Stimulated activated naive CD4-positive, alpha-beta T cell (primary cell): Measurements from ENCODE around the gene ATP5PO.
"Not testable (repeated sequence)": the region's sequence is repeated elsewhere in the genome, so short reads cannot be mapped to it uniquely, and the experiment has no call there.

Source experiments
- DNase-seq, 6 experiments: peaks; one replicate each; lab custom pipeline; 2025; lab: John Stamatoyannopoulos, UW

The ATP5PO gene

DNA sequence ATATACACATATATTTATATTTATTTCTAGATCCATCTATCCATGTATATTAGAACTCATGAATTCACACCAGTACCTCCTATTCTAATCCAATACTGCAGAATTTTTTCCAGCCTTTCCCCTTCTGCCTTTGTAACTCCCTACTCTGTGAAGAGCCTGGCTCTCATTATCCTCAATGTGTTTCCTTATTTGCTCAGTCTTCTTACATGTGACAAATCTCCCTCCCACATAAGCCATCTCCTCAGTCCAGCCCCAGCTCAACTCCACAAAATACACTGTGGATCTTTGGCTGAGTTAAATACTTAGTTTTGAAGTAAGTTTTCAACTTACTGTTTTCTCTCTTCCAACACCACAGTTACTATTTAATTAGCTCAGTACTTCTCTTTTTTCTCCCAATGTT, 45.7 kb downstream of the ATP5PO start:
- DNase-seq, result no peak

- DNase-seq, result not testable (repeated sequence)
These were observed 47.7 kb downstream of the ATP5PO start for GRCh38 chr21:33867868-33868267.

DNA sequence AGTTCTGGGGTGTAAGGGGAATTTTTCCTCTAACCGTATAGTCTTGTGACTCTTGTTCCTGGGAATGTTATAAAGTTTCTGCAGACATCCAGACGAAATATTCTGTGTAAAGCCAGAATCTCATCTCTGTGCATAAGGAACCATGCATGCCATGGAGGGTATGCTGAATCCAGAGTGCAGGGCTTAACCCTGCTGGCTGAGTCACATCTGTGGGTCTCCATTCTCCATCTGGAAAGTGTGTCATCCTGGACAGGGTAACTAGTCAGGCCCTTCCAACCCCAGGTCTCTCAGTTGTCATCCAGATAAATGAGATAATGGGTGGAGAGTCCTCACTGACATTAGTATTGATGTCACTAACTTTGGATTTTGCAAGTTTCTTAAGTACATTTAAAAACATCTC, 48.8 kb downstream of the ATP5PO start:
- no peak for DNase-seq

GRCh38 chr21:33865996-33866575, 49.5 kb downstream of the ATP5PO start:
- no peak for DNase-seq

- no peak for DNase-seq
These were observed 50.4 kb downstream of the ATP5PO start for GRCh38 chr21:33865176-33865575.

- DNase-seq, result no peak
These were observed 51.5 kb downstream of the ATP5PO start for GRCh38 chr21:33864150-33864549.

DNA sequence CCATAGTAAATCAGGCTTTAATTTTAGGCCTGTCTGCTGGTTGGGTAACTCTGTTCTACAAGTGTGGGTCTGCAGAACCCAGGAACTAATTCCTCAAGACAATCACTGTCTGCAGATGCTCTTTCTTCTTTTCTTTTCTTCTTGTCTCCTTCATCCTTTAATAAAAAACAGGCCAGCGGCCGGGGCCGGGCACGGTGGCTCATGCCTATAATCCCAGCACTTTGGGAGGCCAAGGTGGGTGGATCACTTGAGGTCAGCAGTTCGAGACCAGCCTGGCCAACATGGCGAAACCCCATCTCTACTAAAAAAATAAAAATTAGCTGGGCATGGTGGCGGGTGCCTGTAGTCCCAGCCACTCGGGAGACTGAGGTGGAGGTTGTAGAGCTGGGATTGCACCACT, 52.4 kb downstream of the ATP5PO start:
- not testable (repeated sequence) for DNase-seq

- no peak for DNase-seq
These were observed 54.5 kb downstream of the ATP5PO start for GRCh38 chr21:33861125-33861524.

DNA sequence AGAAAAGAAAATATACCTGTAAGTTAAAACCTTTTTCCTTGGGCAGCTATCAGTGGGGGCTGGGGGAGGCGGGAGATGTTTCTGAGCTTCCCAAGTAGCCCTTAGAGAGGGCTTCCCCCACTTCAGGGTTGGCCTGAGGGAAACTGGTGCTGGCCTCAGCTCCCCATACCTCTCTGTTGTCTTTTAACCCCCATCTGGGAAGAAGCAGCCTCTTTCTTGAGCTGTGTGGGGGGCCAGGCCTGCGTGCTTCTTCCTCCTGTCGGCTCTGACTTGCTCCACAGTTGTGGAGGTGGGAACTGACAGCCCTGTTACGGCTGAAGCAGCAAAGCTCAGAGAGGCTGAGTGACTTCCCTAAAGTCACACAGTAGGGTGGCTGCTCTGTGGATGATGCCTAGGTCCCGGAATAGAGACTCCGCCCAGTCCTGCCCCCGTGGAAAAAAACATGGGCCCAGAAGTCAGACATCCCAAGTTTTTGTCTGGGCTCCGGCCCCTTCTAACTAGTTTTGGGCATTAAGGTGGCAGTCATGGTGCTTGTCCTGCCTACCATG, 55.2 kb downstream of the ATP5PO start:
- no peak for DNase-seq

DNA sequence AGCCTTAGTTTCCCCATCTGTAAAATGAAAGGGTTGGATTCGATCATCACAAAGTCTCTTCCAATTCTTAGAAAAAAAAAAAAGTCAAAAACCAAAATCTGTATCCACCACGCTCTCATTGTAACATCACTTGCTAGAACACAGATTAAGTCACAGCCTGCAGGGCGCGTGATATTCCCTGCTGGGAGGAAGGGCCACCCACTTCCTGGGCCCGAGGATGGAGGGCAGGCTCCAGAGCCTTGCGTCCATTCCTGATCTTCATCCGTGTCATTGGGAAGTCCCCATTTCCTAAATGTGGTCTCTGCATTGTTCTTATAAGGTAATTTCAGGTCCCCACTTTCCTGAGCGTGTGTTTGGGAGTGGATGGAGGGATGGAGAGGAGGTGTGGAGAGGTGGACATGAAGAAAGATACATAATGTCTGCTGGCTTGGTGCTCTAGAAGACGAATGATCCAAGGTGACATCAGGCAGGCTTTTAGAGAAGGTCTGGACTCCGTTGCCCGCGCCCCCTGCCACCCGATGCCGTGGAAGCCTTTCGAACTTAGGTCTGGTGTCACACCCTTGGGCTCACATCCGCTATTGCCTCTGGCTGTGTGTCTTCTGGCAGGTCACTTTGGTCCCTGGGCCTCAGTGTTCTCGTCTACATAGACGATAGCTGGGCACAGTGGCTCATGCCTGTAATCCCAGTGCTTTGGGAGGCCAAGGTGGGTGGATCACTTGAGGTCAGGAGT, 56.1 kb downstream of the ATP5PO start:
- DNase-seq, result no peak

- no peak for DNase-seq
These were observed 56.8 kb downstream of the ATP5PO start for GRCh38 chr21:33858667-33859372.

DNA sequence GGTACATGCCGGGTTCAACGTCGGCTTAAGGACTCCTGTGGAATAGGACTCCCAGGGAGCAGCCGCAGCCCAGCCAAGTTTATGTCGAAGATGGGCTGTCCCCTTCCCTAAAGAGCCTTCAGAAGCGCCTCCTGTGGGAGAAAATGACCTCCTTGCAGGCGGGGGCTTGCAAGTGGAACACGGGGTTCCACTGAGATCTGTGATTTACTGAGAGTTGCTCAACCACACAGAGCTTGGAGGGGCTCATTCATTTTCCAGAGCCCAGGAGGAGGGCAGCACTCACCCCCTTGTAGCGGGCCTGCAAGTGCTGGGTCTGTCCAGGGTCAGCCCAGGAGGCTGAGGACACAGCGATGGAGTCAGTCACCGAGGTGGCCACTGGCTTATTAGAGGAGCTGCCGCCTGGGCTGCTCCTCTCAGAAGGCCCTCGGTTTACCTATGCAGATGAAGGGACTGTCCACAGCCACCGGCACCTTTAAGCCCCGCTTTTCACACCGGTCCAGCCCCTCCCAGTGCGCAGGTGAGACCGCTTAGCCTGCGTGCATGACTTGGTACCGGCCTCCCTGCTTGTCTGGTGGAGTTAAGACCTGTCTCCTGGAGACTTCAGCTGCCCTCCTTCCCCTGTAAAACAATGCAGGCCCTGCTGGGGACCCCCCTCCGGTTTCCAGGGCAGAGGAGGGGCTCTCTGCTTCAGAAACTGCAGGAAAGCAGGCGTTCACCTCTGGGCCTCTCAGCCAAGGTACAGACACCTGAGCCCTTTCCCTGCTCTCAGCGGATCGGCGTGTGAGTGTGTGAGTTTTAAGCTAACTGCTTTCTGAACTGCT, 57.5 kb downstream of the ATP5PO start:
- no peak for DNase-seq

DNA sequence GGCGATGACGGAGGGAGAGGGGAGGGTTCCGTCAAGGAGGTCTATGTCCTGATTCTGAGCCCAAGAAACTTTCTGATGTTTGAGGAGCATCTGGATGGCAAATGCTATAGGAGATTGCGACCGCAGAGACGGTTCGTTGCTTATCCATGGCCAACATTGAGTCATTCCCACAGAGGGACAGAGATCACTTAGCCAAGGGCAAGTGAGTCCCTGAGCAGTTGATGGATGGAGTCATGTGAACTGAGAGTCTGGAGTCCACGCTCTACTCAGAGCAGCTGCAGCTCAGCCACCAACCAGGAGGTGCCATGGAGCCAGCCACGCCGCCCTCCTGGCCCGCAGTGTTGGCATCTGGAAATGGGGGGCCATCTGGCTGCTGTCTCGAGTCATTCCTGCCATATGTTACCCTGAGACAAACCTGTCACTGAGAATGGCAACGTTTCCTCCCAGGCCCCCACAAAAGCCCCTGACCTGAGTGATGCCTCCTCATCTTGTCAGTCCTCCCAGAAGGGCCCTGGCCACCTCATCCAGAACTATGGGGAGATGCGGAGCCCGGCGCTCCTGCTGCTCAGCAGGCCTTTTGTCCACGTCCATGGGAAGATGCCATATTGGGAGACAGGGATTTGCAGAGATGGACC, 58.6 kb downstream of the ATP5PO start:
- no peak for DNase-seq

GRCh38 chr21:33855190-33855589, 60.4 kb downstream of the ATP5PO start:
- DNase-seq, result no peak

DNA sequence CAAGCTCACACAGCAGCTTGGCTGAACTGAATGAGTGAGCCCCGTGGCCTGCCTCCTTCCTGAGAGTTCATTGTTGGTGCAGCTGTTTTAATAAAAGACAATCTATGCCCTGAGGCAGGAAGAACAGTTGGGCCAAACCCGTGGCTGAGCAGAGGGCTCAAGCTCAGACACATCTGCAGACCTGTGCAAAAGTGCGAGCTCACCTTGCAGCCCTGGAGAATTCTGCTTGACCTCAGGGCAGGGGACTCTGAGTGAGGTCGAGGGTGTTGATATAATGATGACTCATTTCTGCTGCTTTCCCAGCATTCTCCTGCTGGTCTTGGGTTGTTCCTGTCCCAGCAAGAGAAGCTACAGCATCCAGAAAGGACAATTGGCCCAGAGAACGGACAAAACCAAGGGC, 61.0 kb downstream of the ATP5PO start:
- no peak for DNase-seq
